ENCODE measurements around the gene MYRIP.

GRCh38 chr3:40037582-40037981 is 228.2 kb downstream of the MYRIP start:
- TF ChIP-seq, protein P1, sequence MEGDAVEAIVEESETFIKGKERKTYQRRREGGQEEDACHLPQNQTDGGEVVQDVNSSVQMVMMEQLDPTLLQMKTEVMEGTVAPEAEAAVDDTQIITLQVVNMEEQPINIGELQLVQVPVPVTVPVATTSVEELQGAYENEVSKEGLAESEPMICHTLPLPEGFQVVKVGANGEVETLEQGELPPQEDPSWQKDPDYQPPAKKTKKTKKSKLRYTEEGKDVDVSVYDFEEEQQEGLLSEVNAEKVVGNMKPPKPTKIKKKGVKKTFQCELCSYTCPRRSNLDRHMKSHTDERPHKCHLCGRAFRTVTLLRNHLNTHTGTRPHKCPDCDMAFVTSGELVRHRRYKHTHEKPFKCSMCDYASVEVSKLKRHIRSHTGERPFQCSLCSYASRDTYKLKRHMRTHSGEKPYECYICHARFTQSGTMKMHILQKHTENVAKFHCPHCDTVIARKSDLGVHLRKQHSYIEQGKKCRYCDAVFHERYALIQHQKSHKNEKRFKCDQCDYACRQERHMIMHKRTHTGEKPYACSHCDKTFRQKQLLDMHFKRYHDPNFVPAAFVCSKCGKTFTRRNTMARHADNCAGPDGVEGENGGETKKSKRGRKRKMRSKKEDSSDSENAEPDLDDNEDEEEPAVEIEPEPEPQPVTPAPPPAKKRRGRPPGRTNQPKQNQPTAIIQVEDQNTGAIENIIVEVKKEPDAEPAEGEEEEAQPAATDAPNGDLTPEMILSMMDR (IDR thresholded peaks at IDR 0.05) = no peak
- no peak for TF ChIP-seq POLR2A (IDR thresholded peaks at IDR 0.05)
